Measurements from ENCODE around the gene FGF18.
"Not testable (repeated sequence)": the region's sequence is repeated elsewhere in the genome, so short reads cannot be mapped to it uniquely, and the experiment has no call there.

FGF18 gene, protein sequence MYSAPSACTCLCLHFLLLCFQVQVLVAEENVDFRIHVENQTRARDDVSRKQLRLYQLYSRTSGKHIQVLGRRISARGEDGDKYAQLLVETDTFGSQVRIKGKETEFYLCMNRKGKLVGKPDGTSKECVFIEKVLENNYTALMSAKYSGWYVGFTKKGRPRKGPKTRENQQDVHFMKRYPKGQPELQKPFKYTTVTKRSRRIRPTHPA

DNA sequence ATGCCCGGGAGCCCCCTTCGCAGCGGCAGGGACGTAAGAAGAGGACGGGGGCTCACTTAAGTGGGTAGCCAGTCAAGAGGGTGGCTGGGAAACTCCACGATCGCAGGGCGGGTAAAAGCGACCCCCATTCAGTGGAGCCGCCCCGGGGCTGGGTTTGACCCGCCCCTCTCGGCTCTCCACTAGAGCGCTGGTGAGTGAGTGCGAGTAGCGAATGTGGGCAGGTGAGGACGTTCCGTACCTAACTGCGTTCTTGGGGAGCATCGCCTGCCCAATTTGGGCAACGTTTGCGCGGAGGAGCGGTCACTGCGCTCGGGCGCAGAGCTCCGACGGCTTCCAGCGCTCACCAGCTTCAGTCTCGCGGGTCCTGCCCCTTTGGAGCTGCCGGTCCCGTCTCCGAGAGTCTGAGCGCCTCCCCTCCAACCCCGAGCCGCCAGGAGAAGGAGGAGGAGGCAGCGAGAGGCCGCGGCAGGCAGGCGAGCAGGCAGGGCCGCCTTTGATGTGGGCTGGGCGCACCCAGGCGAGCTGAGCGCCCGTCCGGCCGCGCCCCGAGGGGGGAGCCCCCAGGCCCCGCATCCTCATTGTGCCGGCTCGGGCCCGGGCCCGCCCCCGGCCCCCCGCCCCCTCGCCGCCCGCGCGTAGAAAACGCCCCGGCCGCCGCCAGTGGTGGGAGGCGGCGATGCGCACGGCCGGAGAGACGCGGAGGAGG, at the start of gene FGF18:
Gene FGF18, plus strand, starts transcription at position 666 of the 706 bp plus-strand sequence. CDS start 553 bp downstream, outside the sequence.
- DNase-seq = no peak

DNA sequence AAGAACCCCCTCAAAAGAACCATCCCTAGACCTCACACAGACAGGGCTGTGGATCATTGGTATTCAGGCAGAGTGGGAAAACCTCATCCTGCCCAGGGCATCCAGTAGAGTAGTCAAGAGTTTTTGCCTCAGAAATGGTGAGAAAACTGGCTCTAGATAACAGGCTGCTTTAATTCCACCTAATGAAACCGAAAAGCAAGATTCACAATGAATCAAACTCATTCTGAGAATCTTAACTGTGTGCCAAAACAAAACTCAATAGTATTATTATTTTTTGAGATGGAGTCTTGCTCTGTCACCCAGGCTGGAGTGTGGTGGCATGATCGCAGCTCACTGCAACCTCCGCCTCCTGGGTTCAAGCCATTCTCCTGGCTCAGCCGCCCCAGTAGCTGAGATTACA, 49.5 kb upstream of the FGF18 start:
- DNase-seq = no peak

DNA sequence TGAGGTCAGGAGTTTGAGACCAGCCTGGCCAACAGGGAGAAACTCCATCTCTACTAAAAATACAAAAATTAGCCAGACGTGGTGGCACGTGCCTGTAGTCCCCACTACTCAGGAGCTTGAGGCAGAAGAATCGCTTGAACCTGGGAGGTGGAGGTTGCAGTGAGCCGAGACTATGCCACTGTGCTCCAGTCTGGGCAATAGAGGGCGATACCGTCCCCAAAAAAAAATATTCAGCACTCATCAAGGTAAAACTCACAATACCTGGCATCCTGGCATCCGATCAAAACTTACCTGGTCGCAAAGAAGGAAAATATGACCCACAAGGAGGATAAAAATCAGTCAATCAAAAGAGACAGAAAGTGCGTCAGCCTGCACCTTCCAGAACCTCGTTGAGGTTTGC, 48.6 kb upstream of the FGF18 start:
- DNase-seq = not testable (repeated sequence)

DNA sequence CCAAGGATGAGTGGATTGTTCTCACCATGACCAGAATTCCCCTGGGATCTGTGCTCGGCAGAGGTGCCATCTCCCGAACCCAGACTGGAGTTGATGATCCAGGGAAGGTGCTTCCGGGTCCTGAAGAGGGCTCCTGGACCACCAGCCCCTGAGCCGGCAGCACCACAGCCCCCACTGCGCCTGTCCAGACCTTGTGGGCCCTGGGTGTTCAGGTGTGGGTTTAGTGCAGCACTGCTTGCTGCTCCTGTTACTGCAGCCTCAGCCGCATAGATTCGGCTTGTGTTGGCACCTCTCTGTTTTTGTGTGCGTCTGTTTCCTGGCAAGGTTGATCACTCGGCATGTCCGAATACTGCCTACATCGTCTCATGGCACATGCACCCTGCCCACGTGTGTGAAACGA, 48.1 kb upstream of the FGF18 start:
- DNase-seq = no peak

DNA sequence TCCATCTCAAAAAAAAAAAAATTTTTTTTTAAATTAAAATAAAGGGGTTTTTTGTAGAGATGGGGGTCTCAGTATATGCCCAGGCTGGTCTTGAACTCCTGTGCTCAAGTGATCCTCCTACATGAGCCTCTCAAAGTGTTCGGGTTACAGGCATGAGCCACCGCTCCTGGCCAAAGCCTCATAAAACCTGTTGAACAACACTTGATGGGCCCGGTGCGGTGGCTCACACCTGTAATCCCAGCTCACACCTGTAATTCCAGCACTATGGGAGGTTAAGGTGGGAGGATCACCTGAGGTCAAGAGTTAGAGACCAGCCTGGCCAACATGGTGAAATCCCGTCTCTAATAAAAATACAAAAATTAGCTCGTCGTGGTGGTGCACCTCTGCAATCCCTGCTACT, 39.5 kb upstream of the FGF18 start:
- DNase-seq = no peak

DNA sequence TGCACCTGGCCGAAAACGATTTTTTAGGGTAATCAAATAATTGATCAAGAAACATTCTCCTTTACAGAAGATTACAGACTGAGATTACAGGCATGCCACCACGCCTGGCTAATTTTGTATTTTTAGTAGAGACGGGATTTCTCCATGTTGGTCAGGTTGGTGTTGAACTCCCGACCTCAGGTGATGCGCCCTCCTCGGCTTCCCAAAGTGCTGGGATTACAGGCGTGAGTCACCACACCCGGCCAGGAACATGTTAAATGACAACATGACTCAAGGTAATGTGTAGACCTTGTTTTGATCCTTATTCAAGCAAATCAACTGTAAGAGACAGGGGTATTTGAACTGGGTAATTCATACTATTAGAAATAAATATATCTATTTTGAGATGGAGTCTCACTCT, 35.0 kb upstream of the FGF18 start:
- not testable (repeated sequence) for DNase-seq

DNA sequence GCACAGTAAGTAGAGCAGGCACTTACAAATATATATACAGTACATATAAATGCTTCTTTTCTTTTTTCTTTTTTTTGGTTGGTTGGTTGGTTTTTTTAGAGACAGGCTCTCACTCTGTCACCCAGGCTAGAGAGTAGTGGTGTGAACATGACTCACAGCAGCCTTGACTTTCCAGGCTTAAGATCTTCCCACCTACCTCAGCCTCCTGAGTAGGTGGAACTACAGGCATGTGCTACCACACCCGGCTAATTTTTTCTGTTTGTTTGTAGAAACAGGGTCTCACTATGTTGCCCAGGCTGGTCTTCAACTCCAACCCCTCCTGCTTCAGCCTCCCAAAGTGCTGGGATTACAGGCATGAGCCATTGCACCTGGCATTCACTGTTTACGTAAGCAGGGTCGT, 34.4 kb upstream of the FGF18 start:
- not testable (repeated sequence) for DNase-seq

DNA sequence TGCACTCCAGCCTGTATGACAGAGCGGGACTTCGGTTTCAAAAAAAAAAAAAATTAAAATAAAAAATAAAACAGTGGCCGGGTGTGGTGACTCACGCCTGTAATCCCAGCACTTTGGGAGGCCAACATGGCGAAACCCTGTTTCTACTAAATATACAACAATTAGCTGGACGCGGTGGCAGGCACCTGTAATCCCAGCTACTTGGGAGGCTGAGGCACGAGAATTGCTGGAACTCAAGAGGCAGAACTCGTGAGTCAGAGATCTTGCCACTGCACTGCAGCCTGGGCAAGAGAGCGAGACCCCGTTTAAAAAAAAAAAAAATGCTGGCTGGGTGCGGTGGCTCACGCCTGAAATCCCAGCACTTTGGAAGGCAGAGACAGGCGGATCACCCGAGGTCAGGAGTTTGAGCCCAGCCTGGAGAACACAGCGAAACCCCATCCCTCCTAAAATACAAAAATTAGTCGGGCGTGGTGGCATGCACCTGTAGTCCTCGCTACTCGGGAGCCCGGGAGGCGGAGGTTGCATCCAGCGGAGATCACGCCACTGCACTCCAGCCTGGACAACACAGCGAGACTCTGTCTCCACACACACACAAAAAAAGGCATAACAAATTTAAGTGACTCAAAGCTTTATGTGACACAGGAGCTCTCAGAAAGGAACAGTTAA, 33.3 kb upstream of the FGF18 start:
- no peak for DNase-seq

DNA sequence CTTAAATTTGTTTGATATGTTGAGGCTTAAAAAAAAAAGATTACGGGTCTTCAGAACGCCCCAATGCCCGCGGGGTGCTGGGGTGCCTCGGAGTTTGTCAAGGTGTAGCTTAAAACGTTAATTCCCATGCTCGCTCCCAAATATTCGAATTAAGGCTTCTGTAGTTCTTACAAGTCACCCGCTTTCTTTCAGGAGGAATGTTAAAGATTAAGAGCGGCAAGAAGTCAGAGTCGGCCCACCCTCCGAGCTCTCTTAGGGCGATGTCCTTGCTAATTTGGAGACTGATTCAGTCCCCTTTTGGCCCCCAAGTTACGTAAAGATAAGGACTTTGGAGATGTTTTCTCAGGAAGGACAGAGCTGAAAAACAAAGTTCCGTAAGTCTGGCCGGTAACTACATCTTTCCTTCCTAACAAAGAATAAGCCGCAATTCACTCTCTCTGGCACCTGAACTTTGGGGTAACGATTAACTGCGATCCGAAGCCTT, 32.5 kb upstream of the FGF18 start:
- no peak for DNase-seq

DNA sequence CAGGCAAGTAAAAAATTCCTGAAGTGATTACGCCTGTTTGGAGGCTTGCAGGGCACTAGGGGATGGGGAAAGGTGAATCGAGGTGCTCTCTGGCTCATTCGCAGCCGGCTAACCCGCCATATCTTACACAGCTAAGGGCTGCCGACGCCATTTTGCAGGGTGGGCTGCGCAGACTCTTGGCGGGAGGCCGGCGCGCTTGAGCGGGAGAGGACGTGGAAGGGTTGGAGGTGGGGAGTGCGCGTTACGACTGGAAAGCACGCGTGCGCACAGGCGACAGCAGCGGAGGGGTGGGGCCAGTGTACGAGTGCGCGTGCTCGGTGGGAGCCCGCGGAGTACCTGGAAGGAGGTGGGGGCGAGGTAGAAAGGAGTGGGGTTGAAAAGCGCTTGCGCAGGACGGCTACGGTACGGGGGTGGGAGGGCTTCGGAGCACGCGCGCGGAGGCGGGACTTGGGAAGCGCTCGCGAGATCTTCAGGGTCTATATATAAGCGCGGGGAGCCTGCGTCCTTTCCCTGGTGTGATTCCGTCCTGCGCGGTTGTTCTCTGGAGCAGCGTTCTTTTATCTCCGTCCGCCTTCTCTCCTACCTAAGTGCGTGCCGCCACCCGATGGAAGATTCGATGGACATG, 32.0 kb upstream of the FGF18 start, which contains the start of gene NPM1:
Gene NPM1, plus strand, starts transcription at position 505 of the 625 bp plus-strand sequence. Its CDS starts 100 bp downstream, at position 605.
- peak; percentile 93 for DNase-seq

DNA sequence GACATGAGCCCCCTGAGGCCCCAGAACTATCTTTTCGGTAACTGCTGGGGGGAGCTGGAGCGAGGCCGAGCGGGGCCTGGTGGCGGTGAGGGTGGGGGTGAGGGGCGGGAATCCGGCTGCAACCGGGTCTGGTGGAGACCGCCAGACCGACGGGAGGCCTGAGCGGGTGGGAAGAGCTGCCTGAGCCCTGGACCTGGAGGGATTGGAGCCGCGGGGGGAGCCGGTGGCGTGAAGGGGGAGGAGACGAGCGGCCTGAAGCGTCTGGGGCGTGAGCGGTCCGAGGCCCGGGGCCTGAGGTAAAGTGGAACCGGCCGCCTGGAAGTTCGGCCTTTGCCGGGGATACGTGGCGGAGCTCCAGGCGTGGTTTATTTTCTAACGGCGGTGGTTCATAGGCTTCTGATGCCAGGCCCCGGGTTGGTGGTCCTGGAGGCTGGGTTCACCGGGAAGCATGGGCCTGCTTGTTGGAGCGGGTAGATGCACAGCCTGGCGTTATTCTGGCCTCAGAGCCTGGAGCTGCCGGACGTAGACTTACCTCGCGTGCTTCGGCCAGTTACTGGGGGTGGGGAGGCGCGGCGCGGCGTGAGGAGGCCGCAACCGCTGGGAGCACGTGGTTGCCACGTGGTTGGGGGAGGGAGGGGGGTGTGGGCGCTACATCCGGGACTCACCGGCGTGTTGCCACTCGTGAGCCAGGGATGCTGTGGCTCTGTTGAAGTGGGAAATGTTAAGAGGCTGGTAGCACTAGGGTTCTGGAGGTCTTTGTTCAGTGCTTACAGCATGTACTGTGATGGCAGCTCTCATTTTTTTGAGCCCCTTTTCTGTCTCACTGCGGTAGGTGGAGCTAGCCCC, 31.3 kb upstream of the FGF18 start:
- peak; percentile 7 for DNase-seq

DNA sequence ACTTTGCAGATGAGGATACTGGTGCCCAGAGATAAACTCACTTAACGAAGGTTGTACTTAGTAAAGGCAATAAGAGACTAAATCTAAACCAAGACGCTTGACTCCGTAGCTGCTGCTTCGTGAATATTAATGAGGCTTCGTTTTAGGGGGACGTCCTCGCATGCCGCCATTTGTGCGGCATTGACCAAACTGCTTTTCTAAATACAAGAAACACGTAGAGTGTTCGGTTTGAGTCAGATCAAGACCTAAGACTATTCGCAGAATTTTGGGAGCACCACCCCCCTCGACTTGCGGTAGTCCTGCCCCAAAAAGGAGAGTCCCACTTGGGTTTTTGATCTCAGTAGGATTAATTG, 30.7 kb upstream of the FGF18 start:
- DNase-seq = no peak

DNA sequence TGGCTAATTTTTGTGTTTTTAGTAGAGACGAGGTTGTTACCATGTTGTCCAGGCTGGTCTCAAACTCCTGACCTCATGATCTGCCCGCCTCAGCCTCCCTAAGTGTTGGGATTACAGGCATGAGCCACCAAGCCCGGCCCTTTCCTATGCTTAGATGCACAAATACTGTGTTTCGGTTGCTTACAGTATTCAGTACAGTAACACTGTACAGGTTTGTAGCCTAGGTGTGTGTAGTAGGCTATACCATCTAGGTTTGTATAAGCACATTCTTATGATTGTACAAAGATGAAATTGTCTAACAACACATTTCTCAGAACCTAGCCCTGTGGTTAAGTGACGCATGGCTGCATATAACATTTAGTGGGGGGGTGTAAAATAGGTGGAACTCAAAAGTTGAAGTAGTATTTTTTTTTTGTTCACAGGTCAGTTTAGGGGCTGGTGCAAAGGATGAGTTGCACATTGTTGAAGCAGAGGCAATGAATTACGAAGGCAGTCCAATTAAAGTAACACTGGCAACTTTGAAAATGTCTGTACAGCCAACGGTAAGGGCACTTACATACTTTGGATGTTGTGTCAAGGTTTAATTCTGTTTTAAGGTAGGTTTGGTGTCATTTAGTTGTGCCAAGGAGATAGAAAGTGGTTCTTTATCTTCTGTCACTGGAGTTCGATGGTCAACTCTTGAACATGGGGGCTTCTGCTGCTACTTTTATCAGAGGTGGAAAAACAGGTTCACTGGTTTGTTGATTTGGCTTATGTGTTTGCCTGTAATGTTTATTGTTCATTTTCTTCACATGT, 28.4 kb upstream of the FGF18 start:
- no peak for DNase-seq

DNA sequence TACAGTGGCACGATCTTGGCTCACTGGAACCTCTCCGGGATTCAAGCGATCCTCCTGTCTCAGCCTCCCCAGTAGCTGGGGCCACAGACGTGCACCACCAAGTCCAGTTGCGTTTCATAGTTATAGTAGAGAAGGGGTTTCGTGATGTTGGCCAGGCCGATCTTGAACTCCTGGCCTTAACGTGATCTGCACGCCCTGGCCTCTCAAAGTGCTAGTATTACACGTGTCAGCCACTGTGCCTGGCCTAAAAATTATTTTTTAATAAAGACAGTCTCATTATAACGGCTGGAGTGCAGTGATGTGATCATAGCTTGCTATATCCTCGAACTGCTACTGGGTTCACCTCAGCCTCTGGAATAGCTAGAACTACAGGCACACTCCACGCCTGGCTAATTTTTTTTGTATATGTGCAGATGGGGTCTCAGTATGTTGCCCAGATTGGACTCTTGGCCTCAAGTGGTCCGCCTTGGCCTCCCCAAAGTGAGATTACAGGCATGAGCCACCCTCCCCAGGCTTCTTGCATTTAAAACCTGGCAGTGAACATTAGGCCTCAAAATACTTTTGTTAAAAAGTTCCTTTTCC, 27.4 kb upstream of the FGF18 start:
- DNase-seq = no peak

DNA sequence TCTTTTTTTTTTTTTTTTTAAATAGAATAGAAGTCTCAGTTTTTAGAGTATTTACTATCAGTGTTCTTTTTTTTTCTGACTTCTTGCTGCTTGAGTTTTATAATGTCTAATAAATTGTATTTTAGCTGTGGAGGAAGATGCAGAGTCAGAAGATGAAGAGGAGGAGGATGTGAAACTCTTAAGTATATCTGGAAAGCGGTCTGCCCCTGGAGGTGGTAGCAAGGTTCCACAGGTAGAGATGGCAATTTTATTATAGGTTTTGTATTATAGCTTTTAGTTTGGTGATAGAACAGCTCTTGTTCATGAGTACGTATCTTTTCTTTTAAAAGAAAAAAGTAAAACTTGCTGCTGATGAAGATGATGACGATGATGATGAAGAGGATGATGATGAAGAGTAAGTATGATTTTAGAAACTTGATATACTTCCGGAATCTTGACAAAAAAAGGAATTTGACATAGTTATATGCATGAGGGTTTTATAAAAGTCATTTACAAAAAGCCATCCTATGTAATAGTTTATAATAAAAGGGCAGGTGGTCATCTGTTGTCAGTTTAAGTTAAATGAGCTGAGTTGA, 26.8 kb upstream of the FGF18 start:
- DNase-seq = no peak

DNA sequence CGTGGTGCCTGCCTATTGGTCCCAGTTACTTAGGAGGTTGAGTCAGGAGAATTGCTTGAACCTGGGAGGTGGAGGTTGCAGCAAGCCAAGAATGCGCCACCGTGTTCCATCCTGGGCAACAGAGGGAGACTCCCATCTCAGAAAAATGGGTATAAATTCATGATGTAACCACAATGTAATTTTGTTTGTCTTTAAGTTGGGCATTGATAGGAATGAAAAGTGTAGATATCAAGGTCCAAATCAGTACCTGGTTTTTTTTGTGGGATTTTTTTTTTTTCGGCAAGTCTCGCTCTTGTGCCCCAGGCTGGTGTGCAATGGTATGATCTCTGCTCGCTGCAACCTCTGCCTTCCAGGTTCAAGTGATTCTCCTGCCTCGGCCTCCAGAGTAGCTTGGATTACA, 24.4 kb upstream of the FGF18 start:
- no peak for DNase-seq

DNA sequence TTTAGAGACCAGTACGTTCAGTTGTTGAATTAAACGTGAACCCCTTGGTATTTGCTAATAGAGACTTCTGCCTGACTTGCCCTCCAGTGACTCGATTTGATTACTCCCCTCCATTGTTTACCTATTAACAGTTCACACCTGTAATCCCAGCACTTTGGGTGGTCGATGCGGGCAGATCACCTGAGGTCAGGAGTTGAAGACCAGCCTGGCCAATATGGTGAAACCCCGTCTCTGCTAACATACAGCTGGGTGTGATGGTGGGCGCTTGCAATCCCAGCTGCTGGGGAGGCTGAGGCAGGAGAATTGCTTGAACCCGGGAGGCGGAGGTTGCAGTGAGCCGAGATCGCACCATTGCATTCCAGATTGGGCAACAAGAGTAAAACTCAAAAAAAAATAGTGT, 22.9 kb upstream of the FGF18 start:
- DNase-seq = not testable (repeated sequence)

DNA sequence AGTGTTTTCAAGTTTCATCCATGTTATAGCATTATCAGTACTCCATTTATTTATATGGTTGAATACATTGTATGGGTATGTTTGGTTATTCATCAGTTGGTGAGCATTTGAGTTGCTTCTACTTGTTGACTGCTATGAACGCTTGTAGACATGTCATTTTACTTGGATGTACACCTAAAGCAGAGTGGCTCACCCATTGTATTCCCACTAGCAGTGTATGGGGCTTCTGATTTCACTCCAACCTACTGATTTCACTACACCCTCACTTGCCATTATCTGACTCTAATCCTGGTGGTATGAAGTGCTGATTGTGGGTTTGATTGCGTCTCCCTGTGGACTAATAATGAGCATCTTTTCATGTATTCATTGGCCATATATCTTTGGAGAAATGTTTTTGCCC, 22.3 kb upstream of the FGF18 start:
- no peak for DNase-seq

DNA sequence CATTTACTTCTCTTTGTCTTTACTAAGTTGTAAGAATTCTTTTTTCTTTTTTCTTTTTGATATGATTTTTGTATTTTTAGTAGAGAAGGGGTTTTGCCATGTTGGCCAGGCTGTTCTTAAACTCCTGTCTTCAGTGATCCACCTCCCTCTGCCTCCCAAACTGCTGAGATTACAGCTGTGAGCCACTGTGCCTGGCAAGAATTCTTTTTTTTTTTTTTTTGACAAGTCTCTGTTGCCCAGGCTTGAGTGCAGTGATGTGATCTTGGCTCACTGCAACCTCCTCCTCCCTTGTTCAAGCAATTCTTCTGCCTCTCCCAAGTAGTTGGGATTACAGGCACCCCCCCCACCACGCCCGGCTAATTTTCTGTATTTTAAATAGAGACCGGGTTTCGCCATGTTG, 21.8 kb upstream of the FGF18 start:
- DNase-seq = no peak

DNA sequence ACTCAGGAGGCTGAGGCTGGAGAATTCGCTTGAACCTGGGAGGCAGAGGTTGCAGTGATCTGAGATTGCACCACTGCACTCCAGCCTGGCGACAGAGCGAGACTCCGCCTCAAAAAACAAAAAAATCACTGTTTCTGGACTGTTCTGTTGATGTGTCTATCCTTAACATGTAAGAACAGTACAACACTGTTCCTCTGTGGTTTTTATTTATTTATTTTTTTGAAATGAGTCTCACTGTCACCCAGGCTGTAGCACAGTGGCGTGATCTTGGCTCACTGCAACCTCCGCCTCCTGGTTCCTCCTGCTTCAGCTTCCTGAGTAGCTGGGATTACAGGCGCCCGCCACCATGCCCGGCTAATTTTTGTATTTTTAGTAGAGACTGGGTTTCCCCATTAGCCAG, 20.8 kb upstream of the FGF18 start:
- not testable (repeated sequence) for DNase-seq

DNA sequence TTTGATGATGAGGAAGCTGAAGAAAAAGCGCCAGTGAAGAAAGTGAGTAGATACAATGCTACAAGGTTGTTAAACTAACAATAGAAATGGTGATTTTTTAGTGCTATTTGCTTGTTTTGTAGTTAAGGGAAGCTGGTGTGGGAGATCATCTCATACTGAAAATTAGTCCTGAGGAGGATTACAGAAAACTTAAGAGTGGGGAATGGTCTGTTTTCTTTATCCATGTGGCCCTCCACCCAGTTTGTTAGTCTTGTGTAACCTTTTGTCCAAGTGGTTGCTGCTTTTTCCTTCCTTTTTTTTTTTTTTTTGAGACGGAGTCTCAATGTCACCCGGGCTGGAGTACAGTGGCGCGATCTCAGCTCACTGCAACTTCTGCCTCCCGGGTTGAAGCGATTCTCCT, 19.3 kb upstream of the FGF18 start:
- DNase-seq = no peak

Measured in DMS79 (cell line).